H9 (cell line): ENCODE data around the gene MKNK2. TPM values are rescaled to one million over a fixed set of nuclear protein-coding genes. Genes with fewer than 3 reads are reported as not detected.

Experiments
- DNase-seq: peaks from one replicate; pipeline ENCODE4 v3.0.0-alpha.2; 2017
- H2AFZ ChIP-seq: one replicate; pipeline ENCODE4 v1.6.1; 2013; ENCODE audit warnings: mild to moderate bottlenecking, low read length, control low read depth, moderate library complexity
- H2AK5ac ChIP-seq: 2 replicates; pipeline ENCODE4 v1.6.1; 2013; ENCODE audit warnings: low read length, control low read depth, mixed read lengths; ENCODE audit not compliant: insufficient read length
- H2BK120ac ChIP-seq: one replicate; pipeline ENCODE4 v1.6.1; 2013; ENCODE audit warnings: low read depth, mild to moderate bottlenecking, low read length, control low read depth, inconsistent platforms; ENCODE audit not compliant: poor library complexity, severe bottlenecking
- H2BK12ac ChIP-seq: 2 replicates; pipeline ENCODE4 v1.6.1; 2013; ENCODE audit warnings: low read length, control low read depth, mixed read lengths, low read depth; ENCODE audit not compliant: insufficient read length
- H2BK15ac ChIP-seq: 2 replicates; pipeline ENCODE4 v1.6.1; 2013; ENCODE audit warnings: low read depth, low read length, control low read depth
- H2BK20ac ChIP-seq: one replicate; pipeline ENCODE4 v1.6.1; 2013; ENCODE audit warnings: low read depth, mild to moderate bottlenecking, low read length, control low read depth, inconsistent platforms; ENCODE audit not compliant: poor library complexity, severe bottlenecking
- H2BK5ac ChIP-seq: 2 replicates; pipeline ENCODE4 v1.6.1; 2013; ENCODE audit warnings: low read length, control low read depth, mixed read lengths; ENCODE audit not compliant: insufficient read length
- H3K14ac ChIP-seq: 2 replicates; pipeline ENCODE4 v1.6.1; 2013; ENCODE audit warnings: low read length, control low read depth; ENCODE audit not compliant: insufficient read depth
- H3K18ac ChIP-seq: 2 replicates; pipeline ENCODE4 v1.6.1; 2013; ENCODE audit warnings: low read depth, mild to moderate bottlenecking, mixed read lengths, low read length, control low read depth; ENCODE audit not compliant: insufficient read length
- H3K23ac ChIP-seq: 2 replicates; pipeline ENCODE4 v1.6.1; 2013; ENCODE audit warnings: low read length, control low read depth, mixed read lengths, low read depth; ENCODE audit not compliant: insufficient read length
- H3K23me2 ChIP-seq: 2 replicates; pipeline ENCODE4 v1.6.1; 2013; ENCODE audit warnings: low read depth, mild to moderate bottlenecking, mixed read lengths, low read length, control low read depth; ENCODE audit not compliant: insufficient read length, poor library complexity, severe bottlenecking
- H3K27ac ChIP-seq: 2 replicates; pipeline ENCODE4 v1.5.1; 2013; ENCODE audit warnings: low read length, control low read depth, mixed read lengths, low read depth; ENCODE audit not compliant: insufficient read length
- H3K27me3 ChIP-seq: 2 replicates; pipeline ENCODE4 v1.6.1; 2013; ENCODE audit warnings: low read length, control low read depth, inconsistent platforms; ENCODE audit not compliant: insufficient read depth
- H3K4ac ChIP-seq: 2 replicates; pipeline ENCODE4 v1.6.1; 2013; ENCODE audit warnings: low read depth, mild to moderate bottlenecking, control low read depth, inconsistent platforms, low read length, moderate library complexity
- H3K4me1 ChIP-seq: 2 replicates; pipeline ENCODE4 v1.6.1; 2013; ENCODE audit warnings: low read length, control low read depth, inconsistent platforms; ENCODE audit not compliant: insufficient read depth
- H3K4me2 ChIP-seq: 2 replicates; pipeline ENCODE4 v1.6.1; 2013; ENCODE audit warnings: low read length, control low read depth, mixed read lengths; ENCODE audit not compliant: insufficient read length, insufficient read depth
- H3K56ac ChIP-seq: 2 replicates; pipeline ENCODE4 v1.6.1; 2013; ENCODE audit warnings: low read depth, mild to moderate bottlenecking, mixed read lengths, low read length, control low read depth; ENCODE audit not compliant: insufficient read length
- H3K79me1 ChIP-seq: 2 replicates; pipeline ENCODE4 v1.6.1; 2013; ENCODE audit warnings: low read depth, mild to moderate bottlenecking, moderate library complexity, low read length, control low read depth, inconsistent platforms; ENCODE audit not compliant: insufficient read depth, poor library complexity, severe bottlenecking
- H3K79me2 ChIP-seq: 2 replicates; pipeline ENCODE4 v1.6.1; 2013; ENCODE audit warnings: low read length, control low read depth, inconsistent platforms; ENCODE audit not compliant: insufficient read depth
- H3K9ac ChIP-seq: 2 replicates; pipeline ENCODE4 v1.6.1; 2013; ENCODE audit warnings: low read length, control low read depth, mixed read lengths; ENCODE audit not compliant: insufficient read length; ENCODE audit errors: extremely low read depth
- H3K9me3 ChIP-seq: one replicate; pipeline ENCODE4 v1.6.1; 2013; ENCODE audit warnings: low read depth, low read length, inconsistent platforms; ENCODE audit not compliant: control insufficient read depth
- H3T11ph ChIP-seq: one replicate; pipeline ENCODE4 v1.6.1; 2013; ENCODE audit warnings: mild to moderate bottlenecking, low read length, control low read depth, inconsistent platforms
- H4K20me1 ChIP-seq: one replicate; pipeline ENCODE4 v1.6.1; 2013; ENCODE audit not compliant: control insufficient read depth, insufficient read length, insufficient read depth
- H4K5ac ChIP-seq: 2 replicates; pipeline ENCODE4 v1.6.1; 2013; ENCODE audit warnings: low read depth, mild to moderate bottlenecking, mixed read lengths, low read length, control low read depth; ENCODE audit not compliant: insufficient read length
- H4K8ac ChIP-seq: replicated peaks from 2 replicates; pipeline ENCODE4 v1.6.1; 2013; ENCODE audit warnings: low read length, control low read depth, mixed read lengths, low read depth; ENCODE audit not compliant: insufficient read length
- H4K91ac ChIP-seq: 2 replicates; pipeline ENCODE4 v1.6.1; 2013; ENCODE audit warnings: low read depth, mild to moderate bottlenecking, moderate library complexity, mixed read lengths, low read length, control low read depth; ENCODE audit not compliant: insufficient read length
- H3K27ac Mint-ChIP-seq, 3 experiments: 2 replicates in 2 of 3; 3 replicates in 1 of 3; pipeline ENCODE4 v1.8.0; 2020 to 2021; ENCODE audit warnings: mixed read lengths in 3 of 3, mild to moderate bottlenecking in 1 of 3, moderate library complexity in 1 of 3
- H3K27me3 Mint-ChIP-seq: 2 replicates; pipeline ENCODE4 v1.8.0; 2021; ENCODE audit warnings: low read depth, mild to moderate bottlenecking, moderate library complexity, mixed read lengths
- H3K36me3 Mint-ChIP-seq, 3 experiments: 2 replicates in 2 of 3; 3 replicates in 1 of 3; pipeline ENCODE4 v1.8.0; 2020 to 2021; ENCODE audit warnings: low read depth in 3 of 3, mixed read lengths in 3 of 3; ENCODE audit not compliant: insufficient read depth in 1 of 3
- H3K4me1 Mint-ChIP-seq, 2 experiments: 2 replicates each; pipeline ENCODE4 v1.8.0; 2020; ENCODE audit warnings: mixed read lengths in 2 of 2
- H3K4me3 Mint-ChIP-seq, 2 experiments: 2 replicates in 1 of 2; 3 replicates in 1 of 2; pipeline ENCODE4 v1.8.0; 2020 to 2021; ENCODE audit warnings: mild to moderate bottlenecking in 2 of 2, mixed read lengths in 2 of 2, moderate library complexity in 1 of 2
- H3K9me3 Mint-ChIP-seq, 2 experiments: 2 replicates in 1 of 2; 3 replicates in 1 of 2; pipeline ENCODE4 v1.8.0; 2020; ENCODE audit warnings: mild to moderate bottlenecking in 2 of 2, mixed read lengths in 2 of 2, moderate library complexity in 1 of 2
- CTCF ChIP-seq: fragments of 200-600 bp; sonication (generic); conservative IDR thresholded peaks from 3 replicates; pipeline ENCODE4 v1.8.0; 2021; ENCODE audit warnings: antibody characterized with exemption, mild to moderate bottlenecking
- WGBS: extraction: QIAGEN DNeasy Blood & Tissue Kit; methylation state at CpG from one replicate; pipeline ENCODE4 v1.1.7; 2013; ENCODE audit warnings: missing lambda C conversion rate, low lambda C conversion rate, mixed read lengths; ENCODE audit not compliant: insufficient read length; ENCODE audit errors: extremely low coverage; 5-methylcytosine and 5-hydroxymethylcytosine counted together
- total RNA-seq: library from RNA; stranded (reverse); gene quantifications from 2 replicates; pipeline ENCODE4 v1.2.1, GENCODE V29; 2021

MKNK2 gene
- total RNA-seq, 1 experiment from 2014 or later, result 153 TPM

GRCh38 chr19:2053601-2054389 is 2.8 kb upstream of the MKNK2 start:
- H3K27ac Mint-ChIP-seq, result no peak overlapping the region

More at GRCh38 chr19:2053601-2054389, 2.8 kb upstream of the MKNK2 start:
- Histone ChIP-seq H3K14ac (no peak overlapping the region), H3K79me1 (peaks cover 3% of the 10 kb centered on the region), H2BK5ac (no peak overlapping the region), H3K56ac (no peak overlapping the region), H2BK20ac (no peak overlapping the region), H3K18ac (no peak overlapping the region), H2BK15ac (peak overlapping the region; percentile 2; the same call in 1 of the 2 replicates), H4K5ac (no peak overlapping the region), H4K20me1 (no peaks in the 10 kb centered on the region), H3K4ac (no peak overlapping the region), H2BK120ac (no peak overlapping the region), H3K9me3 (no peaks in the 10 kb centered on the region), H4K8ac (no peak overlapping the region), H3K4me2 (no peak overlapping the region), H3K79me2 (peaks cover 11% of the 10 kb centered on the region; the same call in 1 of the 2 replicates), H3K27me3 (no peaks in the 10 kb centered on the region), H3K9ac (no peak overlapping the region), H3K4me1 (no peaks in the 10 kb centered on the region), H2BK12ac (no peak overlapping the region), H3K23ac (no peak overlapping the region), H3K27ac (no peak overlapping the region), H3T11ph (no peak overlapping the region), H2AFZ (no peak overlapping the region), H2AK5ac (no peak overlapping the region), H4K91ac (no peak overlapping the region), H3K23me2 (peaks cover 9% of the 10 kb centered on the region)
- Mint-ChIP-seq H3K4me1 (peaks cover 9 to 25% of the 10 kb centered on the region in 2 experiments; a peak in 3 of 4 replicates), H3K27me3 (no peaks in the 10 kb centered on the region), H3K9me3 (no peaks in the 10 kb centered on the region), H3K36me3 (no peaks in the 10 kb centered on the region), H3K4me3 (no peak overlapping the region; a peak in 1 of 5 replicates)
- WGBS, result no CpG with 5 or more reads among the region's 24 CpGs
- peak; percentile 31 for DNase-seq
- no peak for TF ChIP-seq CTCF
